HL-60 (cell line): ENCODE data around the gene MLLT10.
"Not testable (repeated sequence)": the region's sequence is repeated elsewhere in the genome, so short reads cannot be mapped to it uniquely, and the experiment has no call there.

Experiments used
- DNase-seq, 2 experiments: peaks; one replicate each; pipeline ENCODE4 v3.0.0-alpha.2; 2010 to 2020; ENCODE audit warnings: low read depth in 1 of 2, low spot score in 1 of 2
- H3K27ac ChIP-seq: fragments of 250-450 bp; sonication (Bioruptor Pico); replicated peaks from 2 replicates; pipeline ENCODE4 v1.5.1; 2020; ENCODE audit warnings: mild to moderate bottlenecking, moderate library complexity
- H3K27me3 ChIP-seq: fragments of 250-450 bp; sonication (Bioruptor Pico); 2 replicates; pipeline ENCODE4 v1.5.1; 2021; ENCODE audit warnings: mild to moderate bottlenecking, moderate library complexity; ENCODE audit not compliant: insufficient read depth, poor library complexity, severe bottlenecking
- H3K4me3 ChIP-seq: replicated peaks from 2 replicates; pipeline ENCODE4 v1.5.1; 2011; ENCODE audit warnings: mild to moderate bottlenecking, control low read depth, low read length; ENCODE audit not compliant: insufficient read depth
- GABPA ChIP-seq: IDR thresholded peaks from 2 replicates; pipeline ENCODE4 v1.6.1; 2012; ENCODE audit warnings: low read depth
- POLR2AphosphoS5 ChIP-seq: IDR thresholded peaks from 2 replicates; pipeline ENCODE4 v1.6.1; 2012; ENCODE audit warnings: low read depth
- REST ChIP-seq: IDR thresholded peaks from 2 replicates; pipeline ENCODE4 v1.6.1; 2012; ENCODE audit warnings: low read depth; ENCODE audit not compliant: insufficient replicate concordance
- SPI1 ChIP-seq: IDR thresholded peaks from 2 replicates; pipeline ENCODE4 v1.6.1; 2012; ENCODE audit warnings: low read depth, mild to moderate bottlenecking, borderline replicate concordance
- TF ChIP-seq, protein P1 (sequence below): IDR thresholded peaks from one replicate; pipeline ENCODE4 v1.5.1; 2011; ENCODE audit warnings: low read length, control low read depth, inconsistent platforms; ENCODE audit not compliant: insufficient read depth

The MLLT10 gene

GRCh38 chr10:21534604-21535493 lies 817 bp downstream of the MLLT10 start:
- H3K27ac ChIP-seq, result peak overlapping the region; percentile 72
- TF ChIP-seq, protein P1, sequence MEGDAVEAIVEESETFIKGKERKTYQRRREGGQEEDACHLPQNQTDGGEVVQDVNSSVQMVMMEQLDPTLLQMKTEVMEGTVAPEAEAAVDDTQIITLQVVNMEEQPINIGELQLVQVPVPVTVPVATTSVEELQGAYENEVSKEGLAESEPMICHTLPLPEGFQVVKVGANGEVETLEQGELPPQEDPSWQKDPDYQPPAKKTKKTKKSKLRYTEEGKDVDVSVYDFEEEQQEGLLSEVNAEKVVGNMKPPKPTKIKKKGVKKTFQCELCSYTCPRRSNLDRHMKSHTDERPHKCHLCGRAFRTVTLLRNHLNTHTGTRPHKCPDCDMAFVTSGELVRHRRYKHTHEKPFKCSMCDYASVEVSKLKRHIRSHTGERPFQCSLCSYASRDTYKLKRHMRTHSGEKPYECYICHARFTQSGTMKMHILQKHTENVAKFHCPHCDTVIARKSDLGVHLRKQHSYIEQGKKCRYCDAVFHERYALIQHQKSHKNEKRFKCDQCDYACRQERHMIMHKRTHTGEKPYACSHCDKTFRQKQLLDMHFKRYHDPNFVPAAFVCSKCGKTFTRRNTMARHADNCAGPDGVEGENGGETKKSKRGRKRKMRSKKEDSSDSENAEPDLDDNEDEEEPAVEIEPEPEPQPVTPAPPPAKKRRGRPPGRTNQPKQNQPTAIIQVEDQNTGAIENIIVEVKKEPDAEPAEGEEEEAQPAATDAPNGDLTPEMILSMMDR, result no peak
- TF ChIP-seq REST, result no peak
- TF ChIP-seq SPI1, result no peak
- TF ChIP-seq POLR2AphosphoS5, result no peak
- TF ChIP-seq GABPA, result no peak
- H3K4me3 ChIP-seq, result peak overlapping the region; percentile 54
- DNase-seq, result peak in 1 of 2 experiments; percentile 10
- no peaks in the 10 kb centered on the region for H3K27me3 ChIP-seq

GRCh38 chr10:21535494-21535965 lies 1.5 kb downstream of the MLLT10 start:
- Histone ChIP-seq H3K27ac (peak overlapping the region; percentile 67), H3K27me3 (no peaks in the 10 kb centered on the region), H3K4me3 (peak overlapping the region; percentile 54)
- TF ChIP-seq, protein P1, result no peak
- TF ChIP-seq SPI1 (no peak), POLR2AphosphoS5 (no peak), REST (no peak), GABPA (no peak)
- DNase-seq, result no peak

DNA sequence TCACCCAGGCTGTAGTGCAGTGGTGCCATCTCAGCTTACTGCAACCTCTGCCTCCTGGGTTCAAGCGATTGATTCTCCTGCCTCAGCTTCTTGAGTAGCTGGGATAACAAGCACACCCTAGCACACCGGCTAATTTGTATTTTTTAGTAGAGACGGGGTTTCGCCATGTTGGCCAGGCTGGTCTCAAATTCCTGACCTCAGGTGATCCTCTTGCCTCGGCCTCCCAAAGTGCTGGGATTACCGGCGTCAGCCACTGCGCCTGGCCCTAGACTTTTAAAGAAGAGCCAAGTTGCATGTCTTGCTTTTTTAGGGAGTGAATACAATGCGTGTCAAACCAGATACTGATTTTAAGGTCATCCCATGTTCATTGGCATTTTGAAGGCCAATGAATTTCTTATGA lies 1.9 kb downstream of the MLLT10 start:
- not testable (repeated sequence) for DNase-seq, H3K27me3 ChIP-seq, H3K27ac ChIP-seq, H3K4me3 ChIP-seq

DNA sequence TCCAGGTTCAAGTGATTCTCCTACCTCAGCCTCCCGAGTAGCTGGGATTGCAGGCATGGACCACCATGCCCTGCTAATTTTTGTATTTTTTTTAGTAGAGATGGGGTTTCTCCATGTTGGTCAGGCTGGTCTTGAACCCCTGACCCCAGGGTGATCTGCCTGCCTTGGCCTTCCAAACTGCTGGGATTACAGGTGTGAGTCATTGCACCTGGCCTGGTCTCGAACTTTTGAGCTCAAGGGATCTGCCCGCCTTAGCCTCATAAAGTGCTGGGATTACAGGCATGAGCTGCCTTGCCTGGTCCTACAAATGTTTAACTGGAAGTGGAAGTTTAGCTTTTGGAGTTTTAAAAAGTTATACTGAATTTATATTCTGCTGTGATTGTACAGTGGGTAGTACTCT lies 2.8 kb downstream of the MLLT10 start:
- H3K27ac ChIP-seq, result no peak overlapping the region
- no peak for DNase-seq
- TF ChIP-seq GABPA (no peak), POLR2AphosphoS5 (no peak), SPI1 (no peak), REST (no peak)
- TF ChIP-seq, protein P1, result no peak
- no peak overlapping the region for H3K4me3 ChIP-seq
- no peaks in the 10 kb centered on the region for H3K27me3 ChIP-seq

- not testable (repeated sequence) for DNase-seq, H3K27me3 ChIP-seq, H3K4me3 ChIP-seq, H3K27ac ChIP-seq
Measured at GRCh38 chr10:21540701-21541100, 6.7 kb downstream of the MLLT10 start.
